Activated T-helper 1 cell treated with anti-CD3 and anti-CD28 coated beads, Interleukin-2, amount 50 U/mL, for 16 hours (primary cell): ENCODE data around the gene MPEG1.

ENCODE experiments used
- DNase-seq, 2 donors: peaks; one replicate each; pipeline ENCODE4 v3.0.0-alpha.2; 2020; ENCODE audit warnings: low read depth in 1 of 2, low spot score in 1 of 2

MPEG1 gene

GRCh38 chr11:59188954-59189353 is 23.8 kb downstream of the MPEG1 start:
- DNase-seq: no peak

GRCh38 chr11:59187587-59187986 is 25.1 kb downstream of the MPEG1 start:
- DNase-seq: no peak

- no peak for DNase-seq
Measured at GRCh38 chr11:59187035-59187434, 25.7 kb downstream of the MPEG1 start.

GRCh38 chr11:59186130-59186594 is 26.6 kb downstream of the MPEG1 start:
- peak in 1 of 2 donors; percentile 32 for DNase-seq

- no peak for DNase-seq
Measured at GRCh38 chr11:59185386-59185945, 27.3 kb downstream of the MPEG1 start.

GRCh38 chr11:59184691-59185339 is 27.9 kb downstream of the MPEG1 start:
- no peak for DNase-seq

GRCh38 chr11:59183771-59184170 is 29.0 kb downstream of the MPEG1 start:
- DNase-seq: no peak

- DNase-seq: no peak
Measured at GRCh38 chr11:59182457-59183151, 30.1 kb downstream of the MPEG1 start.

GRCh38 chr11:59181746-59182456 is 30.8 kb downstream of the MPEG1 start:
- DNase-seq: no peak

GRCh38 chr11:59180907-59181306 is 31.8 kb downstream of the MPEG1 start:
- DNase-seq: no peak

- no peak for DNase-seq
Measured at GRCh38 chr11:59180168-59180776, 32.5 kb downstream of the MPEG1 start.

- DNase-seq: no peak
Measured at GRCh38 chr11:59179121-59179520, 33.6 kb downstream of the MPEG1 start.

GRCh38 chr11:59178402-59178801 is 34.3 kb downstream of the MPEG1 start:
- no peak for DNase-seq

GRCh38 chr11:59176330-59176729 is 36.4 kb downstream of the MPEG1 start:
- no peak for DNase-seq

- DNase-seq: no peak
Measured at GRCh38 chr11:59175091-59175501, 37.6 kb downstream of the MPEG1 start.

- no peak for DNase-seq
Measured at GRCh38 chr11:59174664-59175033, 38.1 kb downstream of the MPEG1 start.

GRCh38 chr11:59173964-59174663 is 38.6 kb downstream of the MPEG1 start:
- DNase-seq: no peak

GRCh38 chr11:59173080-59173963 is 39.4 kb downstream of the MPEG1 start:
- no peak for DNase-seq

- no peak for DNase-seq
Measured at GRCh38 chr11:59172345-59173079, 40.2 kb downstream of the MPEG1 start.
